ENCODE results near the gene SRMS. TPM values are rescaled to one million over a fixed set of nuclear protein-coding genes. Genes with fewer than 3 reads are reported as not detected.
A peak's percentile ranks its signal among the peaks of the same experiment; 100 is the strongest.

Gene SRMS
- total and polyA plus RNA-seq, 2 of the 13 experiments (the other 11 are each of a cell fraction or from before 2014, with no cell fraction given), result not detected

- TF ChIP-seq MAZ (IDR thresholded peaks at IDR 0.05; ENCODE audit: borderline replicate concordance, low read depth, low read length) (peak; percentile 40; the same call in 1 of the 2 replicates), MAZ (CRISPR knock-in tag; IDR thresholded peaks at IDR 0.05; ENCODE audit: low read depth) (peak; percentile 74), ZNF562 (CRISPR knock-in tag; IDR thresholded peaks at IDR 0.05; ENCODE audit: borderline replicate concordance) (no peak), ZBTB44 (CRISPR knock-in tag; IDR thresholded peaks at IDR 0.05) (0 out of 2 replicates have a peak, but pooled peaks have one; percentile 25), ARID5B (CRISPR knock-in tag; IDR thresholded peaks at IDR 0.05) (0 out of 2 replicates have a peak, but pooled peaks have one; percentile 28), ZSCAN31 (CRISPR knock-in tag; IDR thresholded peaks at IDR 0.05; ENCODE audit: low read depth) (no peak), KAT2B (IDR thresholded peaks at IDR 0.05; ENCODE audit: borderline replicate concordance, low read depth, low read length) (no peak), MXD1 (CRISPR knock-in tag; IDR thresholded peaks at IDR 0.05) (peak; percentile 86), POGK (CRISPR knock-in tag; conservative IDR thresholded peaks at IDR 0.05) (no peak), TIGD3 (CRISPR knock-in tag; IDR thresholded peaks at IDR 0.05; ENCODE audit: borderline replicate concordance) (no peak; the same call in 1 of the 2 replicates), PHF21A (CRISPR knock-in tag; IDR thresholded peaks at IDR 0.05) (0 out of 2 replicates have a peak, but pooled peaks have one; percentile 22), YY1 (IDR thresholded peaks at IDR 0.05; ENCODE audit: insufficient read depth, insufficient replicate concordance, low read depth, low read length) (peak; percentile 35), HOXA5 (CRISPR knock-in tag; IDR thresholded peaks at IDR 0.05) (peak; percentile 60; the same call in 1 of the 2 replicates), HDAC2 (CRISPR knock-in tag; IDR thresholded peaks at IDR 0.05) (0 out of 2 replicates have a peak, but pooled peaks have one; percentile 23), HOXA3 (CRISPR knock-in tag; IDR thresholded peaks at IDR 0.05) (peak; percentile 45; the same call in 1 of the 2 replicates), ZNF251 (CRISPR knock-in tag; IDR thresholded peaks at IDR 0.05) (no peak), FOXM1 (CRISPR knock-in tag; IDR thresholded peaks at IDR 0.05) (0 out of 2 replicates have a peak, but pooled peaks have one; percentile 35), POLR2G (IDR thresholded peaks at IDR 0.05; ENCODE audit: low read depth, low read length) (peak; percentile 65), PHF8 (CRISPR knock-in tag; IDR thresholded peaks at IDR 0.05) (peak; percentile 46; the same call in 1 of the 2 replicates)
Measured at GRCh38 chr20:63574156-63574828, 26.7 kb upstream of the SRMS start, which contains the start of gene HELZ2 (continued).
